Measurements from ENCODE around the gene ZCCHC3.
"Not testable (repeated sequence)": the region's sequence is repeated elsewhere in the genome, so short reads cannot be mapped to it uniquely, and the experiment has no call there.

ZCCHC3 gene

DNA sequence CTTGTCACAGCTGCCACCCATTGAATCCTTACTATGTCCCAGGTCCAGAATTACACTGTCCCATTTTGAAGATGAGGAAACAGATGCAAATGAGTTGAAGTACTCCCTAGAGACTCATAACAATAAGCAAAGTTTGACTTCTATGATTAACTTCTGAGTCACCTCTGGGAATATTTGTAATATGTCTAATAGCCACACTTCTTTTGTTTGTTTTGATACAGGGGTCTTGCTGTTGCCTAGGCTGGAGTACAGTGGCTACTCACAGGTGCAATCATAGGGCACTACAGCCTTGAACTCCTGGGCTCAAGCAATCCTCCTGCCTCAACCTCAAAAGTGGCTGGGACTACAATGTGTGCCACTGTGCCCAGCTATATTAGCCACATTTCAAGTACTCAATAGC lies 16.6 kb downstream of the ZCCHC3 start:
- no peak for DNase-seq

DNA sequence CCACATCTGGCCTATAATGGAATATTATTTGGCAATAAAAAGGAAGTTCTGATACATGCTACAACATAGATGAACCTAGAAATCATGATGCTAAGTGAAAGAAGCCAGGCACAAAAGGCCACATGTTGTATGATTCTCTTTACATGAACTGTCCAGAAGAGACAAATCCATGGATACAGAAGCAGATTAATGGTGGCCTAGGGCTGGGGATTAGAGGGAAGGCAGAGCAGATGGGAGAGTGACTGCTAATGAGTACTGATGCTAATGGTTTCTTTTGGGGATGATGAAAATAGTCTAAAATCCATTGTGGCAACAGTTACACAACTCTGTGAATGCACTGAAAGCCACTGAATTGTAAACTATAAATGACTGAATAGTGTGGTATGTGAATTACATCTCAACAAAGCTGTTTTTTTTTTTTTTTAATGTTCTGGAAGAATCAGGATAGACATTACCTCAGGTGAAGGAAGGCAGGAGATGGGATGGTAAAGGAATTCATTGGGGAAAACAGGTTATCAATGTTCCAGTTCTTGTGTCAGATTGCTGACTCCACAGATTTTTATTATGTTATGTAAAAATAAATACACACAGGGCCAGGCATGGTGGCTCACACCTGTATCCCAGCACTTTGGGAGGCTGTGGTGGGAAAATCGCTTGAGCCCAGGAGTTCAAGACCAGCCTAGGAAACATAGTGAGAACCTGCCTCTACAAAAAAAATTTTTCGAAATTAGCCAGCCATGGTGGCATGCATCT lies 19.1 kb downstream of the ZCCHC3 start:
- no peak for DNase-seq

DNA sequence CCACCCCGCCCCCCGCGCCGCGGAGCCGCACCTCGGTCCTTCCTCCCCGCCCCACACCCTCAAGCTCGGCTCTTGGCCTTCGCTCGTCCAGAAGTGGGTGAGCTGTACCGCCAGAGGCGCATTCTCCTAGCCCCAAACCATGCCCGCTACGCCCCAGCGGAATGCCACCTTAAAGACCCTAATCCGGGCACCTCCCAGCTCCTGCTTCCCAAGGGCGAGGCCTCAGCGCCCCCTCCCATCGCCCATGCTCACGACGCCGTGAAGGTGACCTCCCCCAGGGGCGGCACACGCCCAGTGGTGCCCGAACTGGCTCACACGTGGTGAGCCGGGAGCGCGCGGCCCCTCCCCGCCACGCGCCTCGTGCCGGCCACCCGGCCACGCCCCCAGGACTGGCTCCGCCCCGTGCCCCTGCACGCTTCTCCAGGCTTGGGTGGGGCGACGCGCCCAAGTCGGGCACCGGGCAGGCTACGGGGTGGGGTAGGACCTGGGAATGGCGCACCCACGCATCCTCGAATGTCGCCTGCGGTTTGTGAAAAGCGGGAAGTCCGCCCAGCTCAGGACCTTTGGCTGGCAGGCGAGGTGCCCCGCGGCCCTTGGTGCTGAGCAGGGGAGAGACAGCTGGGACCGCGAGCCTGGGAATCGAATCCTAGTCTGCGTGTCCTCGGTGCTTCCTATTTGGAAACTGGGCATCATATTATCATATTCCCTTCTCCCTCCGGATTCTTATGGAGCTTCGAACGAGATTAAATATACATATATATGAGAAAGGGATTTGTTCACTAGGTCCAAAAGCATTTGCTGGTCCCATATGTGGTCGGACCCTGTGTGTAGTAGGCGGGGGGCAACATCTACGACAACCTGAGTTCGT lies 27.0 kb downstream of the ZCCHC3 start:
- peak; percentile 95 to 96 for DNase-seq

DNA sequence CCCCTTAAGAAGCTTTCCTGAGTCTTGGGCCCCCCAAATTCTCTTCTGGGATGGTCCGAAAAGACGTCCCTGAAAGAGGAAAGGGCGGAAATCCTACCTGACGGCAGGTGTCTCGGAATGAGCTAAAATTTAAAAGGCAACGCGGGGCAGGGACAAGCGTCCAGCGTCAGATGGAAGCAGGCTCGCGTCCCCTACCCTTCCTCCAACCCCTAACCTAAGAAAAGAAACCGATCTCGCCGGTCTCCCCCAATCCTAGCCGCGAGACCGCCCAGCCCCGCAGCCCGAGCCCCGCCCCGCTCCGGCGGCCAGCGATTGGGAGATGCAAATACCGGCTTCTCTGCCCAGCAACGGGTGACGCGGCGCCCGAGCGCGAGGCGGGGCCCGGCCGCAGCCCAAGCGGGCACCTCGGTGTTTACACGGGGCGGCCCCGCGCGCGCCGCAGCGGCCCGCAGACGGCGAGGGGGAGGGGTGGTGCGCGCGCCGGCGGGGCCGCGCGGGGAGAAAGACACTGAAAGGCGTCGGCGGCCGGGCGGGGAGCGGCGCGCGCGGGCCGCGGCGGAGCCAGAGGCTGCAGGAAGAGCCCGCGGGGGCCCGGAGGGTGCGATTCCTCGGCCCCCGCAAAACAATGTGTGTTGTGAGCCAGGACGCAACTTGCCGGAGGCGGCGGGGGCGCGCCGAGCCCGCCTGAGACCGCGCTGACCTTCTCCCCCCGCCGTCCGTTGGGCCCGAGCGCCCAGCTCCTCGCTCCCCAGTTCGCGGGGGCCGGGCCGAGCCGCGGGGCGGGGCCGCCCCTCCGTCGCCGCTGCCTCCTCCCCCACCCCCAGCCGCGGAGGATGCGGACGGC lies 27.9 kb downstream of the ZCCHC3 start, which contains the start of gene SOX12:
Gene SOX12, plus strand, starts transcription at position 508 of the 844 bp plus-strand sequence. CDS start 373 bp downstream, outside the sequence.
- peak; percentile 98 for DNase-seq

DNA sequence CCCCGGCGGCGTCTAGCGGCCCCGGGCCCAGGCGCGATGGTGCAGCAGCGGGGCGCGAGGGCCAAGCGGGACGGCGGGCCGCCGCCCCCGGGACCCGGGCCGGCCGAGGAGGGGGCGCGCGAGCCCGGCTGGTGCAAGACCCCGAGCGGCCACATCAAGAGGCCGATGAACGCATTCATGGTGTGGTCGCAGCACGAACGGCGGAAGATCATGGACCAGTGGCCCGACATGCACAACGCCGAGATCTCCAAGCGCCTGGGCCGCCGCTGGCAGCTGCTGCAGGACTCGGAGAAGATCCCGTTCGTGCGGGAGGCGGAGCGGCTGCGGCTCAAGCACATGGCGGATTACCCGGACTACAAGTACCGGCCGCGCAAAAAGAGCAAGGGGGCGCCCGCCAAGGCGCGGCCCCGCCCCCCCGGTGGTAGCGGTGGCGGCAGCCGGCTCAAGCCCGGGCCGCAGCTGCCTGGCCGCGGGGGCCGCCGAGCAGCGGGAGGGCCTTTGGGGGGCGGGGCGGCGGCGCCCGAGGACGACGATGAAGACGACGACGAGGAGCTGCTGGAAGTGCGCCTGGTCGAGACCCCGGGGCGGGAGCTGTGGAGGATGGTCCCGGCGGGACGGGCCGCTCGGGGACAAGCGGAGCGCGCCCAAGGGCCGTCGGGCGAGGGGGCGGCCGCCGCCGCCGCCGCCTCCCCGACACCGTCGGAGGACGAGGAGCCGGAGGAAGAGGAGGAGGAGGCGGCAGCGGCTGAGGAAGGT lies 28.7 kb downstream of the ZCCHC3 start:
- DNase-seq: peak; percentile 72 to 76

DNA sequence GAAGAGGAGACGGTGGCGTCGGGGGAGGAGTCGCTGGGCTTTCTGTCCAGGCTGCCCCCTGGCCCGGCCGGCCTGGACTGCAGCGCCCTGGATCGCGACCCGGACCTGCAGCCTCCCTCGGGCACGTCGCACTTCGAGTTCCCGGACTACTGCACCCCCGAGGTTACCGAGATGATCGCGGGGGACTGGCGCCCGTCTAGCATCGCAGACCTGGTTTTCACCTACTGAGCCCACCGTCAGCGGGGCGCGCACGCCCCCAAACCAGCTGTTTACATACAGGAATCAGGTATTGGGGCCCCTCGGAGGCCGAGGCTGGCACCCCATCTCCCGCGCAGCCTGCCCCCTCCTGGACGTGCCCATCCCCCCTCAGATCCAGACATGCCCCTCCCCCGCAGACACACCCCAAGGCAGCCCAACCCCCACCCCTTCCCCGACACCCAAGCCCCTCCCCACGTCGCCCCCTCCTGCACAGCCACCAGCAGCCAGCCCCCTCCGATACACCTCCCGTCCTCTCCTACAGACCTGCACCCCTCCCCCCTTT lies 29.3 kb downstream of the ZCCHC3 start:
- no peak for DNase-seq

DNA sequence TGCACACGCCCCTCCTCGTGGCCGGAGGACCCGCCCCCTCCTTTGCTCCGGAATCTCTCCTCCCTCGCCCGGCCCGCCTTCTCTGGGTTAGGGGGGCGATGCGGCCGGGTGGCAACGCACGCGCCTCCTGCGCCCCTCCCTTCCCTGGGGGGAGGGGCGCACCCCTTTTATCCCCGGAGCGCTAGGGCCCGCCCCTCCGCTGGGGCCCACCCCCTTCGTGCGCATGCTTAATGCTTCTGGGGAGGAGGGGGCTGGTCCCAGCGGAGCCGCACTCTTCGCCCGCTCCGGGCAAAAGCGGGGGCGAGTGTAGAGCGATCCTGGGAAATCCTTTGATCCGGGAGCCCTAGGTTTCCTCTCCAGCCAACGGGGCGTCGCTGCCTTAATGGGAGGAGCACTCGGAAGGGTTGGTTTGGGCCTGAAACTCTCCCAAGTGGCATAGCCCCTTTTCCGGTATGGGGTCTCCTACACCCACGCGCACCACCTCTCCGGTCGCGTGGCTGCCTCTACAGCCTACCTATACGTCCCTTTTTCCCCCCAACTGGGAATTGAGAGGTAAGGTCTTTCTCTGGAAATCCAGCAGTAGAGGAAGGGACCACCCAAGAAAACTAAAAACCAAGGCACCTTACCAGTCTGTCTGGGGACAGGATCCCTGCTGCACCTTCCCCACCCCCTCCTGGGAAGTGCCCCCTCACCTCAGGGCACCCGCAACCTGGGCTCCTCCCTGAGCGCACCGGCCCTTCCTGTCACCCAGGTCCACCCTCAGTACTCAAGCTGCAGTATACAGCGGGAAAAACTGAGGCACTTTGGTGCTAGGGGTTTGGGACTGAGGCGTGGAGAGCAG lies 30.0 kb downstream of the ZCCHC3 start:
- DNase-seq: peak; percentile 87 to 88

DNA sequence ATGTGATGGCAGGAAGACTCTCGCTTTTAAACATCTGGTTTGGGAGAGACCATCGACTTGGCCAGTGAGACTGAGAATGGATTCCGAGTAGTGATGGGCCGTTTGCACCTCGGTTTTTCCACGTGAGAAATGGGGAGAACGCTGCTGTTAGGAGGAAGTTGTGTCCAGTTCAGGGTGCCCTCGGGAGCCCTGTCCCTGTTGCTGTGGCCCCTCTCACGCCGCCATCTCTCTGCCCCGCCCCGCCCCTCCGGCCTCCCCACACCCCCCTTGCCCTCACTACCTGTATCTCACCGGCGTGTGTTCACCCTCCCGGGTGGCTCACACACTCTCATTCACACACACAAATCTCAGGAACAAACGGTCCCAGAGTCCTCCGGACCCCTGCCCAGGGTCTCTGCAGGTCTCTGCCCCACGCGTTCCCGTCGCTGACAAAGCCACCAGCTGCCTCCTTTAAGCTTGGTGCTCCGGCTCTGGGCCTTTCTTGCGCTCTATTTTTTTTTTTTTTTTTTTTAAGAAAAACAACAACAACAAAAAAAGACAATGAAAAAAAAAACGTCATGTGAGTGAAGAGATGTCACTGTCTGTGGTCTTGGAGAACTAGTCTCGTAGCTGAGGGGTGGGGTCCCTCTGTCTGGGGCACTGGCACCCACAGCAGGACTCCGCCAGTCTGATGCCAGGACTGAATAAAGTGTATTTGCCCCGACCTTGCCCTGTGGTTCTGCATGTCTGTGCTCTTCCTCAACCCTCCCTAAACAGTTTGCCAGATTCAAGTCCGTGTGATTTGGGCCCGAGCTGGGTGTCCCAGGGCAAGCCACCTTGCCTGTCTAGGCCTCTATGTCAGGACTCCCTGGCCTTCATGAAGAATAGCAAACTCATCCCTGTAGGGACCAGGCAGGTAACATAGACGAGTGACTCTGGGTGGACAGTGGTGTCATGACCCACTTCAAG lies 30.9 kb downstream of the ZCCHC3 start:
- peak; percentile 29 to 31 for DNase-seq

DNA sequence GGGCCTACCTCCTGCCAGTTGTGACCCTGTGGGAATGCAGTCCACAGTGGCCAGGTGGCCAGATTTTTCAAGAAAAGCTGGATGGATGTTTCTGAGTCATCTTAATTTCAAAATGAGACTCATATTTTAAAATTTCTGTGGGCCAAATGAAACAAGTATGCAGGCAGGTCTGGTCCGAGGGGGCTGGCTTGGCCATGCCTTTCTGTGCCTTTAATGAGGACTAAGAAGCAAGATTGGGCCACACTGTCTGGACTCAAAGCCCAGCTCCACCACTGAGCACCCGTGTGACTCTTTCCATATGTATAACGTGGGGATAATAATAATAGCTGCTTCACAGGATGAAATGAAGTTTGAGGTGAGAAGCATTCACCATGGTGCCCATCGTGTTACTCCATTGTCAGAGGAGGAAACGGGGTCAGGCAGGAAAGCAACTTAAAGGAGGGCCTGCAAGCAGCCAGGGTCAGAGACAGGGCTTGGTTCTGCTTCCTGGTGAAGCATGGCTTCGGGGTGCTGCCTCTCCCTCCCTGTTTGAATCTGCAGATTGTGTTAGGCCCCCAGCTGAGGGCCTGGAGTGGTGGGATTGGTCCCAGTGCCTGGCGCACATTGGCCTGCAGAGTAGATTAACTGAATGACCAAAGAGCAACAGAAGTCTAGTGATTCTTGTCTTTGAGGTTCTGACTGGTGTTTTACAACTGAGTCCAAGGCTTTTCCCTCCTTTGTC lies 31.8 kb downstream of the ZCCHC3 start:
- DNase-seq: no peak

DNA sequence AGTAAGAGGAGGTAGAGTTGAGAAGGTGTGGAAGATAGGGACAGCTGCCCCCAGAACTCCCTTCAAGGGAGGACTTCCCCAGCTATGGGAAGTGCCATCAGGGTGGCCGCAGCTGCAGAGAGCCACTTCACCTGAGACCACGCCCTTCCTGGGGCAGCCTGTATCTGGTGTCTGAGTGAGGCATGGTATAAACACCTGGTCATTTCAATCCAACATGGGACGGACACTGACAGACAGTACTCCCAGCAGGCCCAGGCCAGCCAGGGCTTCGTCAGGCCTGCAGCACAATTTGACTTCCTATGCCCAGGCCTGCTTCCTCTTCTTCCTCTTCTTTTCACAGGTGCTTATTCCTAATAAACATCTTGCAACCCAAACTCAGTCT lies 32.5 kb downstream of the ZCCHC3 start:
- no peak for DNase-seq

DNA sequence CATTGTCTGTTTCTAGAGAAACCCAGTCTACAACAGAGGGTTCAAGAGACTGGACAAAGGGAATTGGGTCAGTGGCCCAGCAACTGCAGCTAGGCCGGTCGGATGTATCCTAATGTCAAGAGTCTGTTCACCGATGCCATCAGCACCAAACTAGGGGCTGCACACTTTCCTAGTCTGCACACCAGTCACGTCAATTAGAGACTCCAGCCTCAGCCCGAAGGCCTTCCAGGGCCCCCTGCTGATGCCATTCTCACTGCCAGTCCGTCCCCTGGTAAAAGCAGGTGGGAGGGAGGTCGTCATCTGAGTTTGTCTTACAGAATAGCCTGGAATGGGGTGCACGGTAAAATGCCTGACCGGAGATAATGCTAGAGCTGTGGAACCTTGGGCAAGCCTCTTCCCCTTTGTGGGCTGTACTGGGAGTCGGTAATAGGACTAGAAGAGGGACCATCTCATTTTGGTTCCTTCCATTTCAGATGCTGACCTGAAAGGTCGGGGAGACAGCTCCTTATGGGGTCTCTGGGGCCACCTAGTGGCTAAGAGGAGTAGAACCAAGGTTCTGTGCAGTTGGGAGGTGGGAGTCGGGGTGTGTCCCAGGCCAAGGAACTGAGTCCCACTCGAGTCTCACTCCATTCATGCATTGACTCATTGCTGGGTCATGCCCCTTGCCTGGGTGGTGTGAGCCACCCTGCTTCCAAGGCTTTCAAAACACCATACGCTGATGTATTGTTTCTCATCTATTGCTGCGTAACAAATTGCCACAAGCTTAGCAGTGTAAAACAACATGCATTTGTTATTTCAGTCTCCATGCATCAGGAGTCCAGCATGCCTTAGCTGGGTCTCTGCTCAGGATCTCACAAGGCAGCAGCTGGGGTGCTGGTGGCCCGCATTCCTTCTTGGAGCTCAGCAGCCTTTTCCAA lies 33.1 kb downstream of the ZCCHC3 start:
- peak; percentile 67 to 73 for DNase-seq

DNA sequence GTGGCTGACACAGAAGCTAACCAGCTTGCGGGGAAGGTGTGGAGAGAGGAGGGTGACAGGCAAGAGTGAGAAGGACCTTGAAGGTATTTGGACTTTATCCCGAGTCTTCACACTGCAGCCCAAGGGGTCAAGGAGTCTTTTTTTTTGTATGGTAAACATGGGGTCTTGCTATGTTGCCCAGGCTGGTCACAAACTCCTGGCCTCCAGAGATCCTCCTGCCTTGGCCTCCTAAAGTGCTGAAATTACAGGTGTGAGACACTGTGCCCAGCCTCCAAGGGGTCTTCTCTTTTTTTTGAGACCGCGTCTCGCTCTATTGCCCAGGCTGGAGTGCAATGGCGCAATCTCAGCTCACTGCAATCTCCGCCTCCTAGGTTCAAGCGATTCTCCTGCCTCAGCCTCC lies 37.2 kb downstream of the ZCCHC3 start:
- no peak for DNase-seq

DNA sequence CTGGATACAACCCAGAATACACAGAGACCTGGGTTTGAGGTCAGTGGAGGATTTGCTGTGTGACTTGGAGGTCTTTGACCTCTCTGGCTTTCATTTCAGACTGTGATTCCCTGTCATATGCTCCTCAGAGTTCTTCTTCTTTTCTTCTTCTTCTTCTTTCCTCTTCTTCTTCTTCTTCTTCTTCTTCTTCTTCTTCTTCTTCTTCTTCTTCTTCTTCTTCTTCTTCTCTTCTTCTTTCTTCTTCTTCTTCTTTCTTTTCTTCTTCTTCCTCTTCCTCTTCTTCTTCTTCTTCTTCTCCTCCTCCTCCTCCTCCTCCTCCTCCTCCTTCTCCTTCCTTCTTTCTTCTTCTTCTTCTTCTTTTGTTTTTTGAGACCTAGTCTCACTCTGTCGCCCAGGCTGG lies 38.7 kb downstream of the ZCCHC3 start:
- DNase-seq: not testable (repeated sequence)

DNA sequence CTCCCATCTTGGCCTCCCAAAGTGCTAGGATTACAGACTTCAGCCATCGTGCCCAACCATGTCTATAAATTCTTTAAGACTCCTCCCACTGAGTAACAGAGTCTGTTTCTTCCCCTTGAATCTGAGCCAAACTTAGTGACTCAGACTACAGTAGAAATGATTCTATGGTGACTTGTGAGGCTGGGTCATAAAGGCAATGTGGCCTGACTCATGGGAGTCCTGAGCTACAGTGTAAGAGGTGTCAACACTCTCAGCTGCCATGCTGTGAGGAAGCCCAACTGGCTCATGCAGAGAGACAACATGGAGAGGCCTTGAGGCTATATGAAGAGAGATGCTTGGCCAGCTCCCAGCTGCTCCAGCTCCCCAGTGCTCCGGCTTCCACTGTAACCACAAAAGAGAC lies 44.3 kb downstream of the ZCCHC3 start:
- peak; percentile 65 to 73 for DNase-seq

DNA sequence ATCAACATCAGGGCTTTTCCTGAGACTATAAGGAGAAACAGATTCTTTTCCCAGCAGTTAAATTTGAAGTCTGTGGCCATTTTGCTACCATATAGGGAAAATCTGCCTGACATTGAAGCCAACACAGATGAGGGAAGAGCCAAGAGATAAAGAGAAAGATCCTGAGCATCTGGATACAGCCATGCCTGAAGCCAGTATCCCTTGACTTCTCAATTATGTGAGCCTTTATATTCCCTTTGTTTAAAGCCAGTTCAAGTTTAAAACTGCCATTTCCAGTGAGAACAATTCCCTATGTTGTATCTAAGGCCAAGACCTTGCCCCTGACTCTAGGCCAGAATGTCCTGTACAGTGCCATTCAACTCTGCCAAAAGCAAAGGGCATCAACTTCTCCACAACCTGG lies 45.7 kb downstream of the ZCCHC3 start:
- no peak for DNase-seq

DNA sequence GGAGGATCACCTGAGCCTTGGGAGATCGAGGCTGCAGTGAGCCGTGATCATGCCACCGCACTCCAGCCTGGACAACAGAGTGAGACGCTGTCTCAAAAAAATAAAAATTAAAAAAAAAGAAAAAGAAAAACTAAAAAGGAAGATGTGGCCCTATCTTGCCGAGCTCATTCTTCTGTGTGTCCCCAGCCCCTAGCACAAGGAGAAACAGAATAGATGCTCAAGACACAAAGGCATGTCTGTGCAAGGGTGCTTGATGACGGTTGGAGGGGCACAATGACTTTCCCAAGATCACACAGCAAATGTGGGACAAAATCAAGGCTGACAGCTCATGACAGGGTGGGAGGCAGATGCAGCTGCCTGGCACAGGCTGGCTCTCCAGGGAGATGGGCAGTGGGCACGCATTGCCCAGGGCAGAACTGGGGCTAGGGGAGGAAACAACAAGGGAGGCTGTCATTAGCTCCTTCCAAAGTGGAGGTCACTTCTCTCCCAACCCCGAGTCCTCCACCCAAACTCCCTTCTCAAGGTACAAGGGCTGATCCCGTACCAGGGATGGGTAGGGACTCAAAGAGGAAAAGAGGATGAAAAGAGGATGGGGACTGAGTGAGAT lies 48.8 kb downstream of the ZCCHC3 start:
- no peak for DNase-seq

DNA sequence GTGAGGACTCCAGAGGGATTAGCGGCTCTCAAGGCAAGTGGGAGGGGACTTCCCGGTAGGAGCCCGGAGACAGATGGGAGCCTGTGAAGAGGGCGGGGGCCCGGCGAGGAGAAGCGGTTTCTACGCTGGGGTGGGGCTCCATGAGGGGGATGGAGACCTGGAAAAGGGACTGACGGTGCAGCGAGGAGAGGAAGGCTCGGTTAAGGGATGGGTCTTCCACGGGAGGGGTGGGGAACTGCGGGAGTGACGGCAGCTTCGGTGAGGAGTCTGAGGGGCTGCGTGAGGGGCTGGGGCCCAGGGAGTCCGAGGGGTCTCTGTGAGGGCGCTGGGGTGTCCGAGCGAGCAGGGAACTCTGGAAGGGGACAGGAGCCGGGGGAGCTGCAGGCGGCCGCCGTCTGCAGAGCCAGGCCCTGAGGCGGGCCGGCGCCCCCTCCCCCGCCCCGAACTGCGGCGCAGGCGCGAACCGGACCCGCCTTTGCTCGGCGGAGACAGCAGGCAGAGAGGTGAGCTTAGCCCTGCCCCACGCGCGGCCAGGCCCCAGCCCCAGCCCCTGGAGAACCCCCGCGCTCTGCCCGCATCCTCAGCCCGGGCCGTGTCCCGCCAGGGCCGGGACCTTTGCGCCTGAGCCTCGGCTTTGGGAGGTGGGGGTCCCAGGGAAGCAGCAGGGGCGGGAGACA lies 49.4 kb downstream of the ZCCHC3 start, which contains the start of gene NRSN2:
Gene NRSN2, plus strand, starts transcription at position 472 of the 677 bp plus-strand sequence. CDS start 2,533 bp downstream, outside the sequence.
- peak; percentile 42 to 62 for DNase-seq
